NCI-H748 treated with DMSO at 0.1 percent for 48 hours (cell line): ENCODE results near the gene SOX8.
A peak's percentile ranks its signal among the peaks of the same experiment; 100 is the strongest.
"Not testable (repeated sequence)": the region's sequence is repeated elsewhere in the genome, so short reads cannot be mapped to it uniquely, and the experiment has no call there.

Experiments
- DNase-seq: peaks from one replicate; lab custom pipeline; 2025; lab: John Stamatoyannopoulos, UW

SOX8 gene

GRCh38 chr16:955766-956165 is 25.8 kb upstream of the SOX8 start:
- not testable (repeated sequence) for DNase-seq

GRCh38 chr16:959232-960040 is 22.1 kb upstream of the SOX8 start:
- no peak for DNase-seq

GRCh38 chr16:962366-962765 is 19.2 kb upstream of the SOX8 start:
- DNase-seq, result no peak

GRCh38 chr16:962901-963814 is 18.4 kb upstream of the SOX8 start:
- no peak for DNase-seq

GRCh38 chr16:963913-964312 is 17.7 kb upstream of the SOX8 start:
- no peak for DNase-seq

- DNase-seq, result no peak
These were observed 17.1 kb upstream of the SOX8 start for GRCh38 chr16:964356-965035.

GRCh38 chr16:965036-965395 is 16.6 kb upstream of the SOX8 start:
- no peak for DNase-seq

- no peak for DNase-seq
These were observed 16.1 kb upstream of the SOX8 start for GRCh38 chr16:965487-965886.

GRCh38 chr16:966035-966434 is 15.5 kb upstream of the SOX8 start:
- no peak for DNase-seq

- no peak for DNase-seq
These were observed 15.1 kb upstream of the SOX8 start for GRCh38 chr16:966505-966904.

- DNase-seq, result no peak
These were observed 14.5 kb upstream of the SOX8 start for GRCh38 chr16:967077-967541.

- no peak for DNase-seq
These were observed 13.8 kb upstream of the SOX8 start for GRCh38 chr16:967546-968295.

- no peak for DNase-seq
These were observed 12.9 kb upstream of the SOX8 start for GRCh38 chr16:968620-969019.

- DNase-seq, result no peak
These were observed 11.8 kb upstream of the SOX8 start for GRCh38 chr16:969508-970385.

- no peak for DNase-seq
These were observed 11.2 kb upstream of the SOX8 start for GRCh38 chr16:970386-970765.

GRCh38 chr16:970766-971581 is 10.6 kb upstream of the SOX8 start, which contains the start of gene LMF1:
LMF1 (minus strand) TSS chr16:970984; CDS start chr16:970980, 4 bp downstream.
- peak; percentile 43 for DNase-seq

- DNase-seq, result no peak
These were observed 10.0 kb upstream of the SOX8 start for GRCh38 chr16:971582-971905.

GRCh38 chr16:971981-972315 is 9.6 kb upstream of the SOX8 start:
- no peak for DNase-seq

- DNase-seq, result no peak
These were observed 9.1 kb upstream of the SOX8 start for GRCh38 chr16:972316-973002.

GRCh38 chr16:973366-973765 is 8.2 kb upstream of the SOX8 start:
- no peak for DNase-seq
